Neuron (in vitro differentiated cells): ENCODE measurements around the gene IL17F.
"Not testable (repeated sequence)": the region's sequence is repeated elsewhere in the genome, so short reads cannot be mapped to it uniquely, and the experiment has no call there.

Experiments used
- H2AFZ ChIP-seq: one replicate; pipeline ENCODE4 v1.6.1; 2013; ENCODE audit warnings: low read depth, mild to moderate bottlenecking, inconsistent platforms, low read length, moderate library complexity
- H3K27me3 ChIP-seq: one replicate; pipeline ENCODE4 v1.6.1; 2013; ENCODE audit warnings: low read length; ENCODE audit not compliant: insufficient read depth
- H3K36me3 ChIP-seq: one replicate; pipeline ENCODE4 v1.6.1; 2013; ENCODE audit warnings: low read length; ENCODE audit not compliant: insufficient read depth
- H3K4me1 ChIP-seq: one replicate; pipeline ENCODE4 v1.6.1; 2013; ENCODE audit warnings: low read length; ENCODE audit not compliant: insufficient read depth
- H3K4me3 ChIP-seq: 2 replicates; pipeline ENCODE4 v1.5.1; 2013; ENCODE audit warnings: mild to moderate bottlenecking, low read length, moderate library complexity
- H3K9me3 ChIP-seq: one replicate; pipeline ENCODE4 v1.6.1; 2013; ENCODE audit warnings: low read length

IL17F gene

GRCh38 chr6:52200088-52200487, 44.2 kb downstream of the IL17F start:
- not testable (repeated sequence) for H3K4me1 ChIP-seq, H3K4me3 ChIP-seq, H2AFZ ChIP-seq, H3K9me3 ChIP-seq, H3K36me3 ChIP-seq, H3K27me3 ChIP-seq

GRCh38 chr6:52195886-52196285, 48.4 kb downstream of the IL17F start:
- H3K36me3 ChIP-seq: no peaks in the 10 kb centered on the region
- no peak overlapping the region for H3K4me3 ChIP-seq
- no peaks in the 10 kb centered on the region for H3K27me3 ChIP-seq
- no peak overlapping the region for H2AFZ ChIP-seq
- H3K4me1 ChIP-seq: no peaks in the 10 kb centered on the region
- no peaks in the 10 kb centered on the region for H3K9me3 ChIP-seq

GRCh38 chr6:52191824-52192223, 52.5 kb downstream of the IL17F start:
- no peaks in the 10 kb centered on the region for H3K9me3 ChIP-seq
- no peak overlapping the region for H2AFZ ChIP-seq
- no peaks in the 10 kb centered on the region for H3K4me1 ChIP-seq
- H3K36me3 ChIP-seq: no peaks in the 10 kb centered on the region
- no peaks in the 10 kb centered on the region for H3K27me3 ChIP-seq
- no peak overlapping the region for H3K4me3 ChIP-seq

- Histone ChIP-seq H3K9me3 (no peaks in the 10 kb centered on the region), H3K4me1 (no peaks in the 10 kb centered on the region), H3K27me3 (no peaks in the 10 kb centered on the region), H3K36me3 (no peaks in the 10 kb centered on the region), H2AFZ (no peak overlapping the region), H3K4me3 (no peak overlapping the region)
Observed at GRCh38 chr6:52190409-52190808, 53.9 kb downstream of the IL17F start.

GRCh38 chr6:52189974-52190373, 54.3 kb downstream of the IL17F start:
- Histone ChIP-seq H3K9me3 (no peaks in the 10 kb centered on the region), H3K4me3 (no peak overlapping the region), H2AFZ (no peak overlapping the region), H3K27me3 (no peaks in the 10 kb centered on the region), H3K36me3 (no peaks in the 10 kb centered on the region), H3K4me1 (no peaks in the 10 kb centered on the region)

GRCh38 chr6:52187098-52187497, 57.2 kb downstream of the IL17F start:
- Histone ChIP-seq H3K4me3 (no peak overlapping the region), H3K9me3 (no peaks in the 10 kb centered on the region), H3K4me1 (no peaks in the 10 kb centered on the region), H3K27me3 (no peaks in the 10 kb centered on the region), H2AFZ (no peak overlapping the region), H3K36me3 (no peaks in the 10 kb centered on the region)
